ENCODE results near the gene ADAT1. TPM values are rescaled to one million over a fixed set of nuclear protein-coding genes. Genes with fewer than 3 reads are reported as not detected.

ADAT1 gene
- total and polyA plus RNA-seq, 10 of the 15 experiments (the other 5 are each of a cell fraction or from before 2014, with no cell fraction given), result 26.2 to 77.4 (median 55.8) TPM

DNA sequence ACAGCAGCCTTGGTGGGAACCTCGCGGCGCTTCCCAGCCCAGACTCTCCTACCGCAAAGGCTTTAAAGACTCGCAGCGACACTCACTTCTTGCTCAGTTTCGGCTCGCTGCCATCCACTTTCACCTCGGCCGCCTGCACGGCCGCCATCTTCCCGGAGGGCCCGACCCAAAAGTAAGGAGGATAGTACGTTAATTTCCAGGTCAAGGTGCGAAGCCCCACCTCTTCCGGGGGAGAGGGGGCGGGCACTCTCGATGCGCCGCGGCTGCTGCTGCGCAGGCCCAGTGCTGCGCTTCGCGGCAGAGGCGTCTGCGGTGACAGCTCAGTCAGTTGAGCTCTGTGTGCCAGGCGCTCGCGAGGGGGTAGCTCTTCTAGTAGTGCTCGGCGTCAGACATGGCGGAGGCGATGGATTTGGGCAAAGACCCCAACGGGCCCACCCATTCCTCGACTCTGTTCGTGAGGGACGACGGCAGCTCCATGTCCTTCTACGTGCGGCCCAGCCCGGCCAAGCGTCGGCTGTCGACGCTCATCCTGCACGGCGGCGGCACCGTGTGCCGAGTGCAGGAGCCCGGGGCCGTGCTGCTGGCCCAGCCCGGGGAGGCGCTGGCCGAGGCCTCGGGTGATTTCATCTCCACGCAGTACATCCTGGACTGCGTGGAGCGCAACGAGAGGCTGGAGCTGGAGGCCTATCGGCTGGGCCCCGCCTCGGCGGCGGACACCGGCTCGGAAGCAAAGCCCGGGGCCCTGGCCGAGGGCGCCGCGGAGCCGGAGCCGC, 24.6 kb upstream of the ADAT1 start, which contains the start of the genes KARS1 and TERF2IP (continued):
- TF ChIP-seq SIN3A (IDR thresholded peaks at IDR 0.05; ENCODE audit: low read depth, low read length) (peak; percentile 84), ZBTB40 (IDR thresholded peaks at IDR 0.05; ENCODE audit: borderline replicate concordance) (peak; percentile 93), SKIL (IDR thresholded peaks at IDR 0.05; ENCODE audit: low read depth, poor library complexity, severe bottlenecking) (no peak), ASH2L (IDR thresholded peaks at IDR 0.05; ENCODE audit: borderline replicate concordance, low read depth) (no peak), SPI1 (IDR thresholded peaks at IDR 0.05; ENCODE audit: borderline replicate concordance, insufficient read depth, low read depth, low read length) (no peak), RFX5 (IDR thresholded peaks at IDR 0.05; ENCODE audit: low read depth, low read length) (no peak), SMC3 (IDR thresholded peaks at IDR 0.05; ENCODE audit: borderline replicate concordance, low read length) (no peak), YY1 (IDR thresholded peaks at IDR 0.05; ENCODE audit: low read depth, low read length) (peak; percentile 98), ATF7 (IDR thresholded peaks at IDR 0.05; ENCODE audit: low read depth) (no peak), NFXL1 (IDR thresholded peaks at IDR 0.05; ENCODE audit: borderline replicate concordance) (no peak), NRF1 (conservative IDR thresholded peaks at IDR 0.05; ENCODE audit: low read depth, low read length) (peak; percentile 95), IRF4 (IDR thresholded peaks at IDR 0.05; ENCODE audit: low read depth, low read length) (no peak), EZH2 (IDR thresholded peaks at IDR 0.05; ENCODE audit: borderline replicate concordance, control insufficient read depth, low read depth, low read length) (no peak), KLF5 (IDR thresholded peaks at IDR 0.05; ENCODE audit: partially characterized antibody) (peak; percentile 31), TBL1XR1 (IDR thresholded peaks at IDR 0.05; ENCODE audit: low read depth, low read length) (0 out of 2 replicates have a peak, but pooled peaks have one; percentile 29), WRNIP1 (IDR thresholded peaks at IDR 0.05; ENCODE audit: borderline replicate concordance, low read depth, low read length) (no peak), RBBP5 (conservative IDR thresholded peaks at IDR 0.05) (no peak), GATAD2B (conservative IDR thresholded peaks at IDR 0.05; ENCODE audit: low read depth) (peak; percentile 60), JUNB (IDR thresholded peaks at IDR 0.05) (no peak), TARDBP (IDR thresholded peaks at IDR 0.05; ENCODE audit: borderline replicate concordance) (no peak)
- TF ChIP-seq, protein P1, sequence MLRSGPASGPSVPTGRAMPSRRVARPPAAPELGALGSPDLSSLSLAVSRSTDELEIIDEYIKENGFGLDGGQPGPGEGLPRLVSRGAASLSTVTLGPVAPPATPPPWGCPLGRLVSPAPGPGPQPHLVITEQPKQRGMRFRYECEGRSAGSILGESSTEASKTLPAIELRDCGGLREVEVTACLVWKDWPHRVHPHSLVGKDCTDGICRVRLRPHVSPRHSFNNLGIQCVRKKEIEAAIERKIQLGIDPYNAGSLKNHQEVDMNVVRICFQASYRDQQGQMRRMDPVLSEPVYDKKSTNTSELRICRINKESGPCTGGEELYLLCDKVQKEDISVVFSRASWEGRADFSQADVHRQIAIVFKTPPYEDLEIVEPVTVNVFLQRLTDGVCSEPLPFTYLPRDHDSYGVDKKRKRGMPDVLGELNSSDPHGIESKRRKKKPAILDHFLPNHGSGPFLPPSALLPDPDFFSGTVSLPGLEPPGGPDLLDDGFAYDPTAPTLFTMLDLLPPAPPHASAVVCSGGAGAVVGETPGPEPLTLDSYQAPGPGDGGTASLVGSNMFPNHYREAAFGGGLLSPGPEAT (IDR thresholded peaks at IDR 0.05; ENCODE audit: low read depth), result peak; percentile 96
- TF ChIP-seq, protein P2, sequence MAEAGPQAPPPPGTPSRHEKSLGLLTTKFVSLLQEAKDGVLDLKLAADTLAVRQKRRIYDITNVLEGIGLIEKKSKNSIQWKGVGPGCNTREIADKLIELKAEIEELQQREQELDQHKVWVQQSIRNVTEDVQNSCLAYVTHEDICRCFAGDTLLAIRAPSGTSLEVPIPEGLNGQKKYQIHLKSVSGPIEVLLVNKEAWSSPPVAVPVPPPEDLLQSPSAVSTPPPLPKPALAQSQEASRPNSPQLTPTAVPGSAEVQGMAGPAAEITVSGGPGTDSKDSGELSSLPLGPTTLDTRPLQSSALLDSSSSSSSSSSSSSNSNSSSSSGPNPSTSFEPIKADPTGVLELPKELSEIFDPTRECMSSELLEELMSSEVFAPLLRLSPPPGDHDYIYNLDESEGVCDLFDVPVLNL (IDR thresholded peaks at IDR 0.05; ENCODE audit: low read depth, low read length), result no peak

All from GM12878 (cell line).